A549 (cell line): ENCODE data around the gene ERFL. TPM values are rescaled to one million over a fixed set of nuclear protein-coding genes. Genes with fewer than 3 reads are reported as not detected.

ENCODE experiments used
- ATAC-seq, 2 experiments: fragments of 200-7000 bp in 1 of 2; fragments of >200 bp in 1 of 2; cut with Nextera tagmentation in 1 of 2; cut with Tn5 transposase in 1 of 2; 3 replicates each; pipeline versions ENCODE4 v1.8.0 to v1.9.1; 2018 to 2020; ENCODE audit warnings: mild to moderate bottlenecking in 1 of 2, moderate library complexity in 1 of 2
- CTCF ChIA-PET: fragments of 300-600 bp; sonication (Branson Sonifier 250); formaldehyde crosslinking; extraction: SDS; loops from one replicate; lab custom pipeline; 2021; ENCODE audit warnings: antibody characterized with exemption, inconsistent platforms; lab: Yijun Ruan, JAX
- POLR2A ChIA-PET: fragments of 350-600 bp; formaldehyde crosslinking; extraction: SDS; loops from one replicate; lab custom pipeline; 2021; ENCODE audit warnings: antibody characterized with exemption, inconsistent platforms; lab: Yijun Ruan, JAX
- DNase-seq, 2 experiments: peaks; one replicate each; pipeline versions ENCODE4 v3.0.0 to v3.0.0-alpha.2; 2011 to 2016; ENCODE audit warnings: low read depth in 1 of 2, low spot score in 1 of 2
- FAIRE-seq: peaks from 2 replicates; lab custom pipeline; 2011; peaks lifted over from hg19 to GRCh38; lab: Jason Lieb, UNC
- H3K27ac ChIP-seq, 2 experiments: fragments of >200 bp; sonication (Bioruptor Twin); formaldehyde crosslinking; 3 replicates each; pipeline ENCODE4 v1.5.1; 2016 to 2017
- H3K4me1 ChIP-seq: fragments of >200 bp; sonication (Bioruptor Twin); formaldehyde crosslinking; 3 replicates; pipeline ENCODE4 v1.6.1; 2016
- H3K4me2 ChIP-seq: fragments of >200 bp; sonication (Bioruptor Twin); formaldehyde crosslinking; 3 replicates; pipeline ENCODE4 v1.6.1; 2016
- H3K4me3 ChIP-seq: fragments of >200 bp; sonication (Bioruptor Twin); formaldehyde crosslinking; 3 replicates; pipeline ENCODE4 v1.5.1; 2016
- H3K9me3 ChIP-seq: fragments of >200 bp; sonication (Bioruptor Twin); formaldehyde crosslinking; 3 replicates; pipeline ENCODE4 v1.6.1; 2016
- CBX2 ChIP-seq: fragments of 200-600 bp; sonication (generic); IDR thresholded peaks from 2 replicates; pipeline ENCODE4 v1.6.1; 2016; ENCODE audit warnings: low read depth, mild to moderate bottlenecking, borderline replicate concordance
- CEBPB ChIP-seq, 2 experiments: fragments of >200 bp in 1 of 2; sonication (Bioruptor Twin) in 1 of 2; formaldehyde crosslinking in 1 of 2; IDR thresholded peaks; 2 replicates each; pipeline ENCODE4 v1.6.1; 2012 to 2016
- EP300 ChIP-seq, 2 experiments: fragments of >200 bp; sonication (Bioruptor Twin); formaldehyde crosslinking; IDR thresholded peaks; 2 replicates in 1 of 2; 3 replicates in 1 of 2; pipeline ENCODE4 v1.6.1; 2016 to 2017
- ESRRA ChIP-seq: fragments of 150-350 bp; IDR thresholded peaks from 2 replicates; pipeline ENCODE4 v1.6.1; 2014; ENCODE audit warnings: mild to moderate bottlenecking, low read length, borderline replicate concordance
- FOXS1 ChIP-seq: fragments of 250-450 bp; sonication (Bioruptor Pico); IDR thresholded peaks from 2 replicates; pipeline ENCODE4 v1.5.0; 2020; ENCODE audit warnings: mild to moderate bottlenecking, moderate library complexity
- GATA3 ChIP-seq: IDR thresholded peaks from 2 replicates; pipeline ENCODE4 v1.6.1; 2012; ENCODE audit warnings: borderline replicate concordance
- HOXA7 ChIP-seq: fragments of 250-450 bp; sonication (Bioruptor Pico); IDR thresholded peaks from 2 replicates; pipeline ENCODE4 v1.5.0; 2020; ENCODE audit warnings: mild to moderate bottlenecking, moderate library complexity
- HOXB13 ChIP-seq: fragments of 250-450 bp; sonication (Bioruptor Pico); IDR thresholded peaks from 2 replicates; pipeline ENCODE4 v1.5.0; 2020; ENCODE audit warnings: low read depth, mild to moderate bottlenecking, moderate library complexity
- HOXB5 ChIP-seq: fragments of 250-450 bp; sonication (Bioruptor Pico); IDR thresholded peaks from 2 replicates; pipeline ENCODE4 v1.5.0; 2020; ENCODE audit warnings: mild to moderate bottlenecking, moderate library complexity
- JUN ChIP-seq, 2 experiments: fragments of >200 bp; sonication (Bioruptor Twin); formaldehyde crosslinking; IDR thresholded peaks; 2 replicates in 1 of 2; 3 replicates in 1 of 2; pipeline ENCODE4 v1.6.1; 2016 to 2017
- JUNB ChIP-seq: fragments of >200 bp; sonication (Bioruptor Twin); formaldehyde crosslinking; IDR thresholded peaks from 2 replicates; pipeline ENCODE4 v1.6.1; 2016
- KDM1A ChIP-seq: fragments of 200-600 bp; sonication (generic); IDR thresholded peaks from 2 replicates; pipeline ENCODE4 v1.6.1; 2016; ENCODE audit warnings: low read depth, mild to moderate bottlenecking
- KDM5A ChIP-seq: fragments of 200-600 bp; sonication (generic); IDR thresholded peaks from 2 replicates; pipeline ENCODE4 v1.6.1; 2016; ENCODE audit warnings: antibody characterized with exemption, mild to moderate bottlenecking
- MAZ ChIP-seq: fragments of 150-350 bp; IDR thresholded peaks from 2 replicates; pipeline ENCODE4 v1.6.1; 2014; ENCODE audit warnings: antibody characterized with exemption, low read depth, low read length, borderline replicate concordance
- NPAS2 ChIP-seq: fragments of 250-450 bp; sonication (Bioruptor Pico); IDR thresholded peaks from 2 replicates; pipeline ENCODE4 v1.8.0; 2022; ENCODE audit warnings: mild to moderate bottlenecking, moderate library complexity, borderline replicate concordance
- PHF8 ChIP-seq: fragments of 200-600 bp; sonication (generic); IDR thresholded peaks from 2 replicates; pipeline ENCODE4 v1.6.1; 2016; ENCODE audit warnings: low read depth, mild to moderate bottlenecking, antibody characterized with exemption, moderate library complexity, borderline replicate concordance
- POLR2A ChIP-seq: IDR thresholded peaks from 2 replicates; pipeline ENCODE4 v1.6.1; 2012; ENCODE audit warnings: mild to moderate bottlenecking, low read length
- RARB ChIP-seq: fragments of 250-450 bp; sonication (Bioruptor Pico); IDR thresholded peaks from 2 replicates; pipeline ENCODE4 v1.8.0; 2021; ENCODE audit warnings: mild to moderate bottlenecking, moderate library complexity
- RCOR1 ChIP-seq: fragments of 150-350 bp; IDR thresholded peaks from 2 replicates; pipeline ENCODE4 v1.6.1; 2014; ENCODE audit warnings: antibody characterized with exemption, low read length, low read depth
- RFX5 ChIP-seq: fragments of 450-650 bp; IDR thresholded peaks from 2 replicates; pipeline ENCODE4 v1.7.1; 2014; ENCODE audit warnings: antibody characterized with exemption, mild to moderate bottlenecking, moderate library complexity
- RNF2 ChIP-seq: fragments of 200-600 bp; sonication (generic); IDR thresholded peaks from 2 replicates; pipeline ENCODE4 v1.6.1; 2016; ENCODE audit warnings: low read depth, mild to moderate bottlenecking, antibody characterized with exemption, moderate library complexity, borderline replicate concordance
- SMC3 ChIP-seq: fragments of >200 bp; sonication (Bioruptor Twin); formaldehyde crosslinking; IDR thresholded peaks from 3 replicates; pipeline ENCODE4 v1.6.1; 2018; ENCODE audit warnings: inconsistent platforms
- ZSCAN20 ChIP-seq: fragments of 250-450 bp; sonication (Bioruptor Pico); IDR thresholded peaks from 2 replicates; pipeline ENCODE4 v1.8.0; 2022; ENCODE audit warnings: mild to moderate bottlenecking, moderate library complexity
- WGBS: methylation state at CpG from one replicate; pipeline ENCODE4 v1.1.6; 2017; ENCODE audit errors: missing lambda C conversion rate; 5-methylcytosine and 5-hydroxymethylcytosine counted together
- polyA plus RNA-seq, 4 experiments: library from polyadenylated mRNA; depleted of rRNA in 3 of 4; stranded (reverse); fragments of >200 nt; fragmentation: RNase III in 1 of 4; extraction: RNeasy Plus Mini Kit Qiagen cat#74134 plus additional on column Dnase treatment in 1 of 4; gene quantifications; 2 replicates in 3 of 4; 3 replicates in 1 of 4; pipeline ENCODE4 v1.2.3, GENCODE V29; 2011 to 2017
- TF ChIP-seq, protein P1 (sequence below): IDR thresholded peaks from 2 replicates; pipeline ENCODE4 v1.6.1; 2012
- TF ChIP-seq, protein P2 (sequence below): fragments of >200 bp; sonication (Bioruptor Twin); formaldehyde crosslinking; IDR thresholded peaks from 3 replicates; pipeline ENCODE4 v1.6.1; 2016
- TF ChIP-seq, protein P3 (sequence below): fragments of 250-450 bp; sonication (Bioruptor Pico); IDR thresholded peaks from 2 replicates; pipeline ENCODE4 v1.5.0; 2021; ENCODE audit warnings: mild to moderate bottlenecking, moderate library complexity, borderline replicate concordance
- TF ChIP-seq, protein P4 (sequence below): IDR thresholded peaks from 2 replicates; pipeline ENCODE4 v1.6.1; 2012; ENCODE audit warnings: low read depth, borderline replicate concordance
- TF ChIP-seq, protein P5 (sequence below): IDR thresholded peaks from 2 replicates; pipeline ENCODE4 v1.6.1; 2012

Gene ERFL
- polyA plus RNA-seq, 2 of the 4 experiments (the other 2 are of a cell fraction) = 0.15 to 0.19 TPM

DNA sequence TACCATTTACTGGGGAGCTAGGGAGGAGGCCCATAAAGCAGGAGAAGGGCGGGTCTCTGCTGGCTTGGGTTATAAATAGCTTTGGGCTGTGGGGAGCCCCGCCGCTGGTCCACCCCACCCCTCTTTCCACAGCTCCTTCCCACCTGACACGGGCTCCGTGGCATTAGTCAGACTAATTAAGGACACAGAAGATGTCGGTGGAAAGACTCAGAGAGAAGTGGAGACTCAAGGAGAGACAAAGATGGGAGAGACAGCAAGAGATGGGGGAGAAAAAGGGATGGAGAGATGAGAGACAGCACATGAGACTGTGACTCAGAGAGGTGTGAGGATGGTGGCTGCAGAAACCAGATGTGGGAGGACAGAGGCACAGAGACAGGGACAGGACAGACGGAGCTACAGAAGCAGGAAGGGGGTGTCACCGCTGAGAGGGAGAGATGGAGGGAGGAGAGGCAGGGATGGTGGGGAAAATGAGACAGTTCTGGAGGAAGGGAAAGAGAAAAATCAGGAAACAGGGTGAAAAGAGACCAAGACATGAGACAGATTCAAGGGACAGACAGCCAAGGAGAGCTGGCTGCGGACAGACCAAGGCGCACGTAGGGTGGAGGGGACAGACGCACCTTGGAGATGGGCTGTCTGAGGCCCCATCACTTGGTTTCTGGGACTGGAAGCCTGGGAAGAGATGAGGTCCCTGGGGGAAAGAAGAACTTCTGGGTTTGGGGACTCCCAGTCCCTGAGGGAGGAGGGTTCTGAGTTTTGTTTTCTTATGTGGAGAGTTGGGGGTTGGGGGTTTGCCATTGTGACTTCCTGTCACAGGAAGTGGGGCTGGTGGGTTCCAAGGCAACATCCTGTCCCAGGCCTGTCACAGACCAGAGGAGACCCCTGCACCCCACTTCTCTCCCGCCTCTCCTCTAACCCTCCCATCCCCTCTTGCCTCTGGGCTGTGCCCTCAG lies 41.2 kb downstream of the ERFL start:
- CTCF ChIA-PET = interaction anchor here (0.8 to 6.5 kb wide), 15 partner anchors 9 to 514 kb away, joined by 3 to 63 read pairs (median 9); partner anchors contain the start of genes CD79A and RABAC1
- no peak overlapping the region for H3K4me2 ChIP-seq
- no peak for ATAC-seq
- POLR2A ChIA-PET = interaction anchor here (1.1 kb wide), 1 partner anchor 27 kb away, joined by 3 read pairs; the partner anchor contains the start of gene RPS19
- FAIRE-seq = no peak
- no peak overlapping the region for H3K4me3 ChIP-seq
- 0 out of 6 replicates have a peak overlapping the region, but pooled peaks of 1 of the 2 experiments have one; percentile 0 for H3K27ac ChIP-seq
- peaks cover 15% of the 10 kb centered on the region for H3K4me1 ChIP-seq
- WGBS = 85% methylated on average over 13 of the region's 13 CpGs
- no peak for DNase-seq
- H3K9me3 ChIP-seq = no peaks in the 10 kb centered on the region
- TF ChIP-seq JUN (IDR thresholded peaks at IDR 0.05) (0 out of 5 replicates have a peak, but pooled peaks of 1 of the 2 experiments have one; percentile 7), NPAS2 (CRISPR knock-in tag) (no peak)

DNA sequence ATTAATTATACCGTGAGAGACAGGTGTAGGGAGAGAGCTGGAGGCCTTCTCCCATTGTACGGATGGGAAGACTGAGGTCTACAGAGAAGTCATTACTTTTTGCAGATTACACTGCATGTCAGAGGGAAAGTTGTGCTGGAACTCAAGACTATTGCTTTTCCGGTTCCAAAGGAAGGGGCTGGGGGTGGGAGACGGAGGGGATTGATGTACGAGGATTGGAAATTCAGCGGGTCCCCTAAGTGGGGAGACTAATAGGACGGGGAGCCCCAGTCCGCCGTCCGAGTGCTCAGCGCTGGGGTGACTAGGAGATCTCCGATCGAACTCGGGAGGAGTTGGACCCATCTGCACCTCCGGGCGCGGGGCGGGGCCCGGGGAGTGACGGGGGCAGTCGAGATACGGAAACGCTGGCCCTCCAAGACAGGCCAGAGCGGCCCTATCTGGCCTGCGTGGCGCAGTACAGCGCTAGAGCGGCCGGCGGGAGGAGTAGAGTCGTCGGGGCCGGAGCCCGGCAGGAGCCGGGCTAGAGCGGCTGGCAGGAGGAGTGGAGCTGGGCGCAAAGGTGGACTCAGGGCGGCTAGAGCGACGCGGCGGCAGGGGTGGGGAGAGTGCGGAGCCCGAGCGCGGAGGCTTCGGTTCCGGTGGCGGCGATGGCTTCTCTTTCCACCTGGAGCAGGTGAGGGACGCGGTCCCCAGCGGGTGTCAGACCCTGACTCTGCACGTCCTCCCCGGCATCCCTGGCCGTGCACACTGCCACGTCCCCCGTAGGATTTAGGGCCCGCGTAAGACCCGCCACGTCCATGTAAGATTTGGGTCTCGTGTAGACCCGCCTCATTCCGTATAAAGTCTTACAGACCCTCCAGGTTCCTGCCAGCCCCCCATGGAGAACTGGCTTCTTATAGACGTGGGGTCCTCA lies 44.2 kb downstream of the ERFL start:
- DNase-seq (peak; percentile 100), ATAC-seq (peak; percentile 78 to 97), FAIRE-seq (peak; percentile 99)
- Histone ChIP-seq H3K4me2 (peak overlapping the region; percentile 88), H3K4me3 (peak overlapping the region; percentile 78), H3K4me1 (peaks cover 15% of the 10 kb centered on the region), H3K9me3 (no peaks in the 10 kb centered on the region), H3K27ac (peak overlapping the region; percentile 81 to 87)
- CTCF ChIA-PET = interaction anchor here (0.6 to 6.5 kb wide), 12 partner anchors 9 to 508 kb away, joined by 3 to 63 read pairs (median 4); no protein-coding TSS in a partner anchor
- WGBS = 2% methylated on average over 65 of the region's 66 CpGs
- POLR2A ChIA-PET = interaction anchor here (0.6 to 3.6 kb wide), 6 partner anchors 11 to 336 kb away, joined by 3 to 50 read pairs (median 12); partner anchors contain the start of genes RPS19 and ZNF526
- TF ChIP-seq FOXS1 (CRISPR knock-in tag) (0 out of 2 replicates have a peak, but pooled peaks have one; percentile 17), KDM1A (peak; percentile 99), POLR2A (peak; percentile 73), ZSCAN20 (CRISPR knock-in tag) (no peak), HOXA7 (CRISPR knock-in tag) (no peak), RCOR1 (peak; percentile 99), CEBPB (IDR thresholded peaks at IDR 0.05) (0 out of 4 replicates have a peak, but pooled peaks of 1 of the 2 experiments have one; percentile 5), PHF8 (peak; percentile 2; the same call in 1 of the 2 replicates), CBX2 (no peak), RNF2 (0 out of 2 replicates have a peak, but pooled peaks have one; percentile 18), JUNB (no peak), GATA3 (peak; percentile 68), RARB (CRISPR knock-in tag) (peak; percentile 56; the same call in 1 of the 2 replicates), HOXB5 (CRISPR knock-in tag) (peak; percentile 90), EP300 (IDR thresholded peaks at IDR 0.05) (peak in 1 of 2 experiments; percentile 53; a peak in 2 of 5 replicates), ESRRA (no peak; the same call in 1 of the 2 replicates), HOXB13 (no peak), RFX5 (0 out of 2 replicates have a peak, but pooled peaks have one; percentile 52), KDM5A (no peak), SMC3 (peak; percentile 49; the same call in 2 of the 3 replicates), MAZ (peak; percentile 99)
- TF ChIP-seq, protein P1, sequence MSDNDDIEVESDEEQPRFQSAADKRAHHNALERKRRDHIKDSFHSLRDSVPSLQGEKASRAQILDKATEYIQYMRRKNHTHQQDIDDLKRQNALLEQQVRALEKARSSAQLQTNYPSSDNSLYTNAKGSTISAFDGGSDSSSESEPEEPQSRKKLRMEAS = peak; percentile 93
- TF ChIP-seq, protein P2, sequence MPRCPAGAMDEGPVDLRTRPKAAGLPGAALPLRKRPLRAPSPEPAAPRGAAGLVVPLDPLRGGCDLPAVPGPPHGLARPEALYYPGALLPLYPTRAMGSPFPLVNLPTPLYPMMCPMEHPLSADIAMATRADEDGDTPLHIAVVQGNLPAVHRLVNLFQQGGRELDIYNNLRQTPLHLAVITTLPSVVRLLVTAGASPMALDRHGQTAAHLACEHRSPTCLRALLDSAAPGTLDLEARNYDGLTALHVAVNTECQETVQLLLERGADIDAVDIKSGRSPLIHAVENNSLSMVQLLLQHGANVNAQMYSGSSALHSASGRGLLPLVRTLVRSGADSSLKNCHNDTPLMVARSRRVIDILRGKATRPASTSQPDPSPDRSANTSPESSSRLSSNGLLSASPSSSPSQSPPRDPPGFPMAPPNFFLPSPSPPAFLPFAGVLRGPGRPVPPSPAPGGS = peak; percentile 92
- TF ChIP-seq, protein P3, sequence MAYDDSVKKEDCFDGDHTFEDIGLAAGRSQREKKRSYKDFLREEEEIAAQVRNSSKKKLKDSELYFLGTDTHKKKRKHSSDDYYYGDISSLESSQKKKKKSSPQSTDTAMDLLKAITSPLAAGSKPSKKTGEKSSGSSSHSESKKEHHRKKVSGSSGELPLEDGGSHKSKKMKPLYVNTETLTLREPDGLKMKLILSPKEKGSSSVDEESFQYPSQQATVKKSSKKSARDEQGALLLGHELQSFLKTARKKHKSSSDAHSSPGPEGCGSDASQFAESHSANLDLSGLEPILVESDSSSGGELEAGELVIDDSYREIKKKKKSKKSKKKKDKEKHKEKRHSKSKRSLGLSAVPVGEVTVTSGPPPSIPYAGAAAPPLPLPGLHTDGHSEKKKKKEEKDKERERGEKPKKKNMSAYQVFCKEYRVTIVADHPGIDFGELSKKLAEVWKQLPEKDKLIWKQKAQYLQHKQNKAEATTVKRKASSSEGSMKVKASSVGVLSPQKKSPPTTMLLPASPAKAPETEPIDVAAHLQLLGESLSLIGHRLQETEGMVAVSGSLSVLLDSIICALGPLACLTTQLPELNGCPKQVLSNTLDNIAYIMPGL = peak; percentile 60; the same call in 1 of the 2 replicates
- TF ChIP-seq, protein P4, sequence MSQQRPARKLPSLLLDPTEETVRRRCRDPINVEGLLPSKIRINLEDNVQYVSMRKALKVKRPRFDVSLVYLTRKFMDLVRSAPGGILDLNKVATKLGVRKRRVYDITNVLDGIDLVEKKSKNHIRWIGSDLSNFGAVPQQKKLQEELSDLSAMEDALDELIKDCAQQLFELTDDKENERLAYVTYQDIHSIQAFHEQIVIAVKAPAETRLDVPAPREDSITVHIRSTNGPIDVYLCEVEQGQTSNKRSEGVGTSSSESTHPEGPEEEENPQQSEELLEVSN = peak; percentile 70; the same call in 1 of the 2 replicates
- TF ChIP-seq, protein P5, sequence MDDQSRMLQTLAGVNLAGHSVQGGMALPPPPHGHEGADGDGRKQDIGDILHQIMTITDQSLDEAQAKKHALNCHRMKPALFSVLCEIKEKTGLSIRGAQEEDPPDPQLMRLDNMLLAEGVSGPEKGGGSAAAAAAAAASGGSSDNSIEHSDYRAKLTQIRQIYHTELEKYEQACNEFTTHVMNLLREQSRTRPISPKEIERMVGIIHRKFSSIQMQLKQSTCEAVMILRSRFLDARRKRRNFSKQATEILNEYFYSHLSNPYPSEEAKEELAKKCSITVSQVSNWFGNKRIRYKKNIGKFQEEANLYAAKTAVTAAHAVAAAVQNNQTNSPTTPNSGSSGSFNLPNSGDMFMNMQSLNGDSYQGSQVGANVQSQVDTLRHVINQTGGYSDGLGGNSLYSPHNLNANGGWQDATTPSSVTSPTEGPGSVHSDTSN = peak; percentile 88
